Mucosa of descending colon (tissue), 3 donors: Measurements from ENCODE around the gene NMS. TPM values are rescaled to one million over a fixed set of nuclear protein-coding genes. Genes with fewer than 3 reads are reported as not detected.
"Not testable (repeated sequence)": the region's sequence is repeated elsewhere in the genome, so short reads cannot be mapped to it uniquely, and the experiment has no call there.

ENCODE experiments used
- ATAC-seq: fragments of 200-7000 bp; cut with Tn5 transposase; one replicate; pipeline ENCODE4 v1.9.1; 2020; ENCODE audit warnings: mild to moderate bottlenecking, moderate library complexity
- DNase-seq, 3 donors: peaks; one replicate each; pipeline ENCODE4 v3.0.0-alpha.2; 2020
- H3K36me3 ChIP-seq: fragments of 200-600 bp; one replicate; pipeline ENCODE4 v1.8.0; 2021; ENCODE audit warnings: low read depth, mild to moderate bottlenecking
- H3K4me1 ChIP-seq: fragments of 200-600 bp; one replicate; pipeline ENCODE4 v1.8.0; 2021; ENCODE audit warnings: low read depth, mild to moderate bottlenecking
- H3K4me3 ChIP-seq: fragments of 200-600 bp; one replicate; pipeline ENCODE4 v1.8.0; 2021; ENCODE audit warnings: mild to moderate bottlenecking
- H3K9me3 ChIP-seq: fragments of 200-600 bp; one replicate; pipeline ENCODE4 v1.8.0; 2021; ENCODE audit warnings: mild to moderate bottlenecking
- CTCF ChIP-seq: fragments of 200-600 bp; IDR thresholded peaks from one replicate; pipeline ENCODE4 v1.8.0; 2022; ENCODE audit warnings: antibody characterized with exemption, mild to moderate bottlenecking
- intact Hi-C, 2 donors: fragments of 100-400 bp; cut with DNase I in 1 of 2; cut with micrococcal nuclease in 1 of 2; formaldehyde crosslinking; loops; one replicate each; pipeline versions ENCODE4 v1.11.0 to v1.11.1; 2022; cut with DNase I, micrococcal nuclease
- total RNA-seq, 3 donors: library from RNA; stranded (reverse); fragmentation: NEBNext Ultra II Directional in 2 of 3; extraction: Animal tissue kit (Norgen Biotek cat#: 25700) in 2 of 3; gene quantifications; one replicate each; pipeline versions ENCODE4 v1.2.1 to v1.2.4, GENCODE V29; 2021 to 2023
- donor health status: DM: no; HTN: no; CAD: no; lungs with moderate emphysema.
- donor health status: DM: no; HTN: no; CAD: no.
- donor health status: DM: no; HTN: yes; CAD: no.

NMS gene
- total RNA-seq, 3 donors from 2014 or later = not detected

GRCh38 chr2:100437751-100438150 is 32.5 kb upstream of the NMS start:
- no peak for TF ChIP-seq CTCF
- H3K36me3 ChIP-seq = no peaks in the 10 kb centered on the region
- ATAC-seq (no peak), DNase-seq (no peak)
- intact Hi-C loops = no loop called here
- no peaks in the 10 kb centered on the region for H3K9me3 ChIP-seq
- no peak overlapping the region for H3K4me3 ChIP-seq
- H3K4me1 ChIP-seq = no peaks in the 10 kb centered on the region

GRCh38 chr2:100446696-100447095 is 23.6 kb upstream of the NMS start:
- Histone ChIP-seq H3K36me3 (no peaks in the 10 kb centered on the region), H3K4me3 (no peak overlapping the region), H3K9me3 (no peaks in the 10 kb centered on the region), H3K4me1 (no peaks in the 10 kb centered on the region)
- TF ChIP-seq CTCF = no peak
- no peak for ATAC-seq
- intact Hi-C loops = no loop called here
- DNase-seq = no peak

GRCh38 chr2:100451092-100451491 is 19.2 kb upstream of the NMS start:
- no peak overlapping the region for H3K4me3 ChIP-seq
- intact Hi-C loops = no loop called here
- peaks cover 6% of the 10 kb centered on the region for H3K9me3 ChIP-seq
- no peak for ATAC-seq
- no peak for TF ChIP-seq CTCF
- no peaks in the 10 kb centered on the region for H3K4me1 ChIP-seq
- no peak for DNase-seq
- no peaks in the 10 kb centered on the region for H3K36me3 ChIP-seq

GRCh38 chr2:100451734-100452133 is 18.5 kb upstream of the NMS start:
- H3K4me3 ChIP-seq = no peak overlapping the region

GRCh38 chr2:100453853-100454252 is 16.4 kb upstream of the NMS start:
- DNase-seq (no peak), ATAC-seq (no peak)
- Histone ChIP-seq H3K36me3 (no peaks in the 10 kb centered on the region), H3K9me3 (peaks cover 27% of the 10 kb centered on the region), H3K4me3 (no peak overlapping the region), H3K4me1 (no peaks in the 10 kb centered on the region)
- TF ChIP-seq CTCF = no peak
- intact Hi-C loops = no loop called here

More at GRCh38 chr2:100451734-100452133, 18.5 kb upstream of the NMS start:
- H3K36me3 ChIP-seq = no peaks in the 10 kb centered on the region
- intact Hi-C loops = no loop called here
- peaks cover 12% of the 10 kb centered on the region for H3K9me3 ChIP-seq
- no peaks in the 10 kb centered on the region for H3K4me1 ChIP-seq
- DNase-seq (no peak), ATAC-seq (no peak)
- no peak for TF ChIP-seq CTCF

GRCh38 chr2:100456357-100456756 is 13.9 kb upstream of the NMS start:
- ATAC-seq, intact Hi-C loops: not testable (repeated sequence)

More at GRCh38 chr2:100456357-100456756, 13.9 kb upstream of the NMS start:
- H3K9me3 ChIP-seq = peaks cover 27% of the 10 kb centered on the region
- not testable (repeated sequence) for DNase-seq, H3K4me3 ChIP-seq, H3K36me3 ChIP-seq, H3K4me1 ChIP-seq
